Activated CD4-positive, alpha-beta memory T cell treated with anti-CD3 and anti-CD28 coated beads, Interleukin-2, amount 10 ng/mL, durations not matched to agents 7 days and 5 days (primary cell): ENCODE measurements around the gene CDK6. TPM values are rescaled to one million over a fixed set of nuclear protein-coding genes. Genes with fewer than 3 reads are reported as not detected.

Source experiments
- CTCF ChIA-PET: fragments of 350-600 bp; sonication (Branson Sonifier 250); formaldehyde crosslinking; loops from one replicate; lab custom pipeline; 2021; ENCODE audit warnings: antibody characterized with exemption, inconsistent platforms; lab: Charles Lee
- POLR2A ChIA-PET: fragments of 350-600 bp; sonication (Branson Sonifier 250); formaldehyde crosslinking; loops from one replicate; lab custom pipeline; 2021; ENCODE audit warnings: antibody characterized with exemption; lab: Charles Lee
- DNase-seq: peaks from one replicate; pipeline ENCODE4 v3.0.0-alpha.2; 2020
- H3K27ac Mint-ChIP-seq: one replicate; pipeline ENCODE4 v1.8.0; 2021; ENCODE audit warnings: mild to moderate bottlenecking, mixed read lengths
- H3K27me3 Mint-ChIP-seq: one replicate; pipeline ENCODE4 v1.8.0; 2021; ENCODE audit warnings: mixed read lengths
- H3K36me3 Mint-ChIP-seq: one replicate; pipeline ENCODE4 v1.8.0; 2021; ENCODE audit warnings: low read depth, mixed read lengths
- H3K4me1 Mint-ChIP-seq: one replicate; pipeline ENCODE4 v1.8.0; 2021; ENCODE audit warnings: mixed read lengths
- H3K4me3 Mint-ChIP-seq: one replicate; pipeline ENCODE4 v1.8.0; 2021; ENCODE audit warnings: mild to moderate bottlenecking, mixed read lengths
- H3K9me3 Mint-ChIP-seq: one replicate; pipeline ENCODE4 v1.8.0; 2021; ENCODE audit warnings: mixed read lengths
- total RNA-seq, 2 experiments: library from RNA; stranded (reverse); gene quantifications; one replicate each; pipeline ENCODE4 v1.2.3, GENCODE V29; 2021

Gene CDK6
- total RNA-seq, 2 experiments from 2014 or later: 105 TPM

DNA sequence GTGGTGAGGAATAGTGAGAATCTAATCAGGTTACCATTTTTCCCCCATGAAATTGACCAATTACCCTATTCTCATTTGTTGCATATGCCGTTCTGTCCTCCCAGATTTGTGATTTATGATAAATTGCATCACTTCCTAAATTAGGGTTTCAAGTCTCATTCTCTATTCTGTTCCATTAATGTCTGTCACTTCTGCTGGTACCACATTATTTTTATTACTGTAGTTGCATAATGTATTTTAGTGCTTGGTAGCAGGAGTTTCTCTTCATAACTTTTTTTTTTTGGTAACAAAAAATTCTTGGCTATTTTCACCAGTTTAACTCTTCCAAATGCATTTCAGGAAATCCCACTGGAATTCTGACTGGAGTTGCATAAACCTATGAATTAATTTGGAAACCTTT, 202.2 kb downstream of the CDK6 start:
- peak overlapping the region; percentile 16 for H3K4me3 Mint-ChIP-seq
- H3K4me1 Mint-ChIP-seq: peaks cover 78% of the 10 kb centered on the region
- POLR2A ChIA-PET: interaction anchor here (1.0 to 4.2 kb wide), 6 partner anchors 8 to 199 kb away, joined by 5 to 34 read pairs (median 10); no protein-coding TSS in a partner anchor
- no peak for DNase-seq
- H3K9me3 Mint-ChIP-seq: peaks cover 4% of the 10 kb centered on the region
- H3K36me3 Mint-ChIP-seq: peaks cover 44% of the 10 kb centered on the region
- H3K27ac Mint-ChIP-seq: peak overlapping the region; percentile 79
- CTCF ChIA-PET: interaction anchor here (0.5 to 1.9 kb wide), 4 partner anchors 12 to 199 kb away, joined by 3 to 8 read pairs (median 4); no protein-coding TSS in a partner anchor
- no peaks in the 10 kb centered on the region for H3K27me3 Mint-ChIP-seq

DNA sequence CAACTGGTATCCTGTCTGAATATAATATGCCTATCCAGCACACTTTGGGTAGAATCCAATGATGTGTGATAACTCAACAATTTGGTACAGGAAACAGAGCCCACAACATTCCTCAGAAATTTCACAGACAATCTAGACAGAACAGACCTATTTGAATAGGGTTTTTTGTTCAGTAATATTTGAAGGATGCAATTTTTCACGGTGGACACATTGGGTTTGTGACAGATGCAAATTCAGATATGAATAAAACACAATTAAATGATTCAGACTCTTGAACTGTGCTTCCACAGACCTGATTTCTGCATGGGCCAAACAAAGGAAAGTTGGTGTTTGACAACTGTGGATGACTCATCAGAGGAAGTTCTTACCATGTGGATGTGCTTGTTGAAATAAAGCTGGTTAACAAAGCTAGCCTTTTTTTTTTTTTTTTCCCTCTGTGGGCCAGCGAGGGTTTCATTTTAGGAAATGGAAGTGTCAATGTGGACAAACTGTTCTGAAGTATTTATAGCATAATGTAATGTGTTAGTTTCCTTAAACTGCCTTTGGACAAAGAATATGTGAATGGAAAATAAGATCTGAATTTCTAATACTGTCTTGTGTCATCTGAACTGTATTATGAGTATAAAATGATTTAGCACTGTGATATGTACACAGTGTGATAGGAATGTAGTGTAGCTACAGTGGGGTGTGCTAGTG, 203.0 kb downstream of the CDK6 start:
- H3K27me3 Mint-ChIP-seq: no peaks in the 10 kb centered on the region
- peaks cover 10% of the 10 kb centered on the region for H3K9me3 Mint-ChIP-seq
- ChIA-PET POLR2A (interaction anchor here (0.7 to 4.2 kb wide), 15 partner anchors 9 to 202 kb away, joined by 3 to 34 read pairs (median 7); no protein-coding TSS in a partner anchor), CTCF (interaction anchor here (0.5 to 2.5 kb wide), 8 partner anchors 8 to 199 kb away, joined by 3 to 10 read pairs (median 4); partner anchors contain the start of genes PEX1 and RBM48)
- peak overlapping the region; percentile 16 for H3K4me3 Mint-ChIP-seq
- H3K36me3 Mint-ChIP-seq: peaks cover 46% of the 10 kb centered on the region
- H3K27ac Mint-ChIP-seq: peak overlapping the region; percentile 80
- H3K4me1 Mint-ChIP-seq: peaks cover 78% of the 10 kb centered on the region
- DNase-seq: no peak

DNA sequence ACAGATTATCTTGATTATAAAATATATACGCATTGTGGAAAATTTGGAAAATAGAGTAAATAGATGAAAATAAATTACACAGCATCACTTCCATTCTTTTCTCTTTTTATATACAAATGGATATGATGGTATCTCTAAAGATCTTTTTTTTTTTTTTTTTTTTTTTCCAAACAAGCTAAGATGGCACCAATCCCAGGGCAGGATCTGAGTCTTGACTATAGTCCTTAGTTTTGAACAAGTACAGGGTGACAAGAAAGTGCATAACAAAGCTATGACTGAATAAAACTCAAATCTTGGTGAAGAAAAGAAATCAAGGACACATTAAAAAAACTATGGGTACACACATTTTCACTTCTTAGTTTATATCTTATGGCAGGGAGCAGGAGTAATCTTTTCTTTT, 203.6 kb downstream of the CDK6 start:
- POLR2A ChIA-PET: interaction anchor here (0.7 to 4.2 kb wide), 13 partner anchors 9 to 202 kb away, joined by 3 to 34 read pairs (median 9); partner anchors contain the start of genes PEX1 and RBM48
- H3K9me3 Mint-ChIP-seq: peaks cover 14% of the 10 kb centered on the region
- no peak for DNase-seq

DNA sequence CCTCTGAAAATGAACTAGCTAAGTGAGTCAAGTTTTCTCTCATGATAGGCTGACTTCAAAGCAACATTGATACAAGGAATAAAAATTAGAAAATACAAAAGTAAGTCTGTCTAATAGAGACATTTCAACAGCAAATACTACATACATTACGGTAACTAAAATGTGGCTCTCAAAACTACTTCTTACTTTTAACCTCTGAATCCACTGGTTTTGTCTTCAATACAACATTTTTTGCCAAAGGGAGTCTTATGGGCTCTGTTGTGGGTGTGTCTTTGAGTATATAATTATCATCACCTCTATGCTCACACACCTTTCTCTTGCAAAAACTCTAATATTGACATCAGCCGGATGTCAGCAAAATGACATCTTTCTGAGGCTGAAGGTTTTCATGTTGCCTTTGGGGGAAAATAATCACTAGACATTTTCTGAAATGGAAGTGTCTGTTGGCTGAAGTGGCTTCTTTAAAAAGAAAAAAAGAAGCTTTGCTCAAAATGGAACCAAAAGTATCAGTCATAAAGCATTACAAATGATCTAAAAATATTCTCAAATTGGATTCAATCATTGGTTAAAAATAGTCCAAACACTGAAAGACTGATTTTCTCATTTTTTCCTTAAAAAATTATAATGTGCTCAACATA, 204.4 kb downstream of the CDK6 start:
- H3K4me1 Mint-ChIP-seq: peaks cover 80% of the 10 kb centered on the region
- H3K4me3 Mint-ChIP-seq: peak overlapping the region; percentile 50
- ChIA-PET CTCF (interaction anchor here (0.5 to 2.5 kb wide), 5 partner anchors 11 to 201 kb away, joined by 3 to 10 read pairs (median 3); no protein-coding TSS in a partner anchor), POLR2A (interaction anchor here (0.7 to 4.2 kb wide), 17 partner anchors 8 to 486 kb away, joined by 3 to 34 read pairs (median 5); partner anchors contain the start of genes CDK6, PEX1, RBM48 and SAMD9)
- H3K9me3 Mint-ChIP-seq: peaks cover 14% of the 10 kb centered on the region
- H3K27me3 Mint-ChIP-seq: no peaks in the 10 kb centered on the region
- peaks cover 55% of the 10 kb centered on the region for H3K36me3 Mint-ChIP-seq
- H3K27ac Mint-ChIP-seq: peak overlapping the region; percentile 85
- DNase-seq: no peak

More for the DNA sequence above, 203.6 kb downstream of the CDK6 start:
- peak overlapping the region; percentile 3 for H3K4me3 Mint-ChIP-seq
- peak overlapping the region; percentile 80 for H3K27ac Mint-ChIP-seq
- H3K4me1 Mint-ChIP-seq: peaks cover 77% of the 10 kb centered on the region
- H3K36me3 Mint-ChIP-seq: peaks cover 49% of the 10 kb centered on the region
- H3K27me3 Mint-ChIP-seq: no peaks in the 10 kb centered on the region
- CTCF ChIA-PET: interaction anchor here (0.5 to 2.5 kb wide), 9 partner anchors 8 to 199 kb away, joined by 3 to 10 read pairs (median 3); partner anchors contain the start of genes PEX1 and RBM48

DNA sequence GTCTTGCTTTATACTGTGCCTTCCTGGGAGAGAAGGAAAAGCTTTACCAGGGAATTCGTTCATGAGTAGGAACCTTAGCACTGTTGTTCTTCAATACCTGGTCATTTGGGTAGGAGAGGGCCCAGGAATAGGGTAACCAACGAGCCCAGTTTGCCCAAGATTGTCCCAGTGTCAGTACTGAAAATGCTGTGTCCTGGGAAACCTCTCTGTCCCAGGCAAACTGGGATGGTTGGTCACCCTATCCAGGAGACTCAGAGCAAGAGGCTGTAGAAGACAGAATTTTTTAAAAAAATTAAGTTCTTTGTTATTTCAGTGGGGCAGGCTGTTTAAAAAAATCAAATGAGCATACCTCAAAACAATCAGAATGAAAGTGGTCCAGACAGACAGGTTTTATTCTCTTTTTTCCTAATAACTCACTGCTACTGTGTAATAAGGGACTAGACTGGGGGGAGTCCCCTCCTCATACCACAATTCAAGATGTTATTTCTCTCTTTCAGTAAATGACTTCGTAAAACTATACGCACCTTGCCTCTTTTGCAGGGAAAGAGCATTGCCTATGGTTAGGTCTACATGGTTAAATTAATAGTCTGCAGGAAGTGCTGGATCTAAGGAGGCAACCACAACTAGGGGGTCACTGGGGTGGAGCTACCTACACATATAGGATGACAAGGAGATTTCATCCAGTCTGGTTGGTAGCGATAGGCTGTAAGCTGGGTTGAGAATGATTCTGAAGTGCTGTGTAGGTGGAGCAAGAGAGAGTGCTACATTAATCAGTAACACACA, 205.1 kb downstream of the CDK6 start:
- DNase-seq: no peak
- Mint-ChIP-seq H3K4me1 (peaks cover 82% of the 10 kb centered on the region), H3K36me3 (peaks cover 61% of the 10 kb centered on the region), H3K4me3 (peak overlapping the region; percentile 50), H3K27me3 (no peaks in the 10 kb centered on the region), H3K9me3 (peaks cover 15% of the 10 kb centered on the region), H3K27ac (peak overlapping the region; percentile 85)
- CTCF ChIA-PET: interaction anchor here (1.1 to 2.5 kb wide), 4 partner anchors 10 to 202 kb away, joined by 3 to 10 read pairs (median 3); no protein-coding TSS in a partner anchor
- POLR2A ChIA-PET: interaction anchor here (0.9 to 4.2 kb wide), 16 partner anchors 10 to 487 kb away, joined by 3 to 34 read pairs (median 4); partner anchors contain the start of genes CDK6 and SAMD9

DNA sequence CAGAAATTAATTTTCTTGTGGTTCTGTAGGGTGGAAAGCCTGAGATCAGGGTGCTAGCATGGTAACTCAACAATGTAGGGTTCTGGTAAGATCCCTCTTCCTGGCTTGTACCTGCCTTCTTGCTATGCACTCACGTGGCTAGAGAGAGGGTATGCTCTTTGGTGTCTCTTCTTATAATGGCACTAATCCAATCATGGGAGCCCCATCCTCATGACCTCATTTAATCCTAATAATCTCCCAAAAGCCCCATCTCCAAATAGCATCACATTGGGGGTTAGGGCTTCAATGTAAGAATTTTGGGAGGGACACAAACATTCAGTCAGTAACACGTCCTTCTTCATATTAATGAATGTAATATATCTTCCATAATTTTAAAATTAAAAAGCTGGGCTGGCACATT, 206.6 kb downstream of the CDK6 start:
- no peaks in the 10 kb centered on the region for H3K27me3 Mint-ChIP-seq
- POLR2A ChIA-PET: interaction anchor here (1.0 to 1.1 kb wide), 3 partner anchors 9 to 203 kb away, joined by 3 read pairs; no protein-coding TSS in a partner anchor
- peaks cover 17% of the 10 kb centered on the region for H3K9me3 Mint-ChIP-seq
- no peak for DNase-seq
- peaks cover 84% of the 10 kb centered on the region for H3K4me1 Mint-ChIP-seq
- no peak overlapping the region for H3K27ac Mint-ChIP-seq
- no peak overlapping the region for H3K4me3 Mint-ChIP-seq
- CTCF ChIA-PET: interaction anchor here (0.6 to 1.4 kb wide), 2 partner anchors 10 to 16 kb away, joined by 3 read pairs; no protein-coding TSS in a partner anchor
- H3K36me3 Mint-ChIP-seq: peaks cover 70% of the 10 kb centered on the region

DNA sequence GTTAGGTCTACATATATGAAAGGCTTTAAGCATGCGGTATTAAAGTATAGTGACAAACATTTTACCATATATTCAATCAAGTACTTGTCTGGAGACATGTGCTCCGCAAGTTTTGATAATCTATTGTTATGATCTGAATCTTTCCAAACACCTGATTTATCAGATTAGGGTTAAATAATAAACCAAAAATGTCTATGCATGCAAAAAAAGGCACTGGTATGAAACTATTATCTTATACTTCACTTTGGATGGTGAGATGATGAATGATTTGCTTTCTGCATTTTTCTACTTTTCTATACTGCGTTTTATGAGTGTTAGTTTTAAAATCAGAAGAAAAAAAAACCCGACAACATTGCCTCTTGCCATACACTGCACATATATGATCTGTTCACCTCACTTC, 208.4 kb downstream of the CDK6 start:
- Mint-ChIP-seq H3K4me1 (peaks cover 86% of the 10 kb centered on the region), H3K4me3 (no peak overlapping the region), H3K9me3 (peaks cover 22% of the 10 kb centered on the region), H3K27me3 (no peaks in the 10 kb centered on the region), H3K36me3 (peaks cover 83% of the 10 kb centered on the region), H3K27ac (no peak overlapping the region)
- no peak for DNase-seq
- ChIA-PET CTCF (no interaction called here), POLR2A (no interaction called here)

DNA sequence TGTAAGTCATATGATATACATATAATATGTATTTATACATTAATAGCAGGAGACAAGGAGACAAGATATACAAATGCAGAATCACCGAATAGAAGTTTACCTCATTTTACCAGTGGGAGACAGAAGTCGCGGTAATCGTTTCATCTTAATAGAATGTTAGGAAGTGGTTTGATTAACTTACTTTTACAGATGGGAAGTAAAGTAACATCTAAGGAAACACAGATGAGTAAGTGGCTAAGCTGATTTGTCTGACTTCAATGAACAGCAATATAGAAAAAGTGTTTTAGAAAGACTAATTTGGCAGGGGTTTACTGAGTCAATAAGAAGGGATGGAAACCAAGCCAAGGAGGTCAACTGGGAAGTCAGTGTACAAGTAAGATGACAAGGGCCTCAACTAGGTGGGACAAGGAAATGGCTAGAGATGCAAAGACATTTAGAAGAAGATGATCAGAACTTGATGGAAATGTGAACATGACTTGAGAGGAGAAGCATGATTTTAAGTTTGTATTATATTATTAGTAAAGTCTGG, 210.0 kb downstream of the CDK6 start:
- ChIA-PET CTCF (interaction anchor here (0.6 to 2.0 kb wide), 3 partner anchors 57 to 207 kb away, joined by 3 to 7 read pairs (median 4); no protein-coding TSS in a partner anchor), POLR2A (interaction anchor here (1.2 to 7.1 kb wide), 6 partner anchors 9 to 206 kb away, joined by 3 to 78 read pairs (median 6); no protein-coding TSS in a partner anchor)
- H3K36me3 Mint-ChIP-seq: peaks cover 87% of the 10 kb centered on the region

DNA sequence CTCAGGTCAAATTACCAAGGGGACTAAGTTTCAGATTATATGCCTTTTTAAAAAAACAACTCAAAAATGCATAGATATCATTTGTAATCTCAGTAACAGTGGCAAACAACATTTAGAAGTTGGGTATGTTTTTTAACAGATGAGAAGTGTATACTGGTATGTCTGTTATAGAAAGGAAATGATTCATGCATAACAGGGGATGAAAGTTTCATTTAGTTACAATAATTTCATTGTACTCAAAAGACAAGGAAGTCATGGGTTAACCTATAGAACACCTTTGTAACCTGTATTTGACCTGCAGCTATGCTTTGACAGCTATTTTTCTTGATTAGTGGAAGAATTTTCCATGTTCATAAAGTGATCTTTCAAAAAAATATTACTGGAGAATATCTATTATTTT, 210.8 kb downstream of the CDK6 start:
- Mint-ChIP-seq H3K27ac (peak overlapping the region; percentile 92), H3K4me1 (peaks cover 88% of the 10 kb centered on the region), H3K27me3 (no peaks in the 10 kb centered on the region), H3K4me3 (peak overlapping the region; percentile 12), H3K9me3 (peaks cover 25% of the 10 kb centered on the region), H3K36me3 (peaks cover 83% of the 10 kb centered on the region)
- CTCF ChIA-PET: interaction anchor here (1.9 to 2.0 kb wide), 2 partner anchors 58 to 207 kb away, joined by 4 to 7 read pairs; no protein-coding TSS in a partner anchor
- no peak for DNase-seq
- POLR2A ChIA-PET: interaction anchor here (0.6 to 7.1 kb wide), 8 partner anchors 10 to 211 kb away, joined by 3 to 78 read pairs (median 6); partner anchors contain the start of gene CDK6

More for the DNA sequence above, 210.0 kb downstream of the CDK6 start:
- H3K9me3 Mint-ChIP-seq: peaks cover 25% of the 10 kb centered on the region
- H3K27me3 Mint-ChIP-seq: no peaks in the 10 kb centered on the region
- no peak overlapping the region for H3K4me3 Mint-ChIP-seq
- H3K27ac Mint-ChIP-seq: peak overlapping the region; percentile 78
- H3K4me1 Mint-ChIP-seq: peaks cover 88% of the 10 kb centered on the region
- DNase-seq: no peak

DNA sequence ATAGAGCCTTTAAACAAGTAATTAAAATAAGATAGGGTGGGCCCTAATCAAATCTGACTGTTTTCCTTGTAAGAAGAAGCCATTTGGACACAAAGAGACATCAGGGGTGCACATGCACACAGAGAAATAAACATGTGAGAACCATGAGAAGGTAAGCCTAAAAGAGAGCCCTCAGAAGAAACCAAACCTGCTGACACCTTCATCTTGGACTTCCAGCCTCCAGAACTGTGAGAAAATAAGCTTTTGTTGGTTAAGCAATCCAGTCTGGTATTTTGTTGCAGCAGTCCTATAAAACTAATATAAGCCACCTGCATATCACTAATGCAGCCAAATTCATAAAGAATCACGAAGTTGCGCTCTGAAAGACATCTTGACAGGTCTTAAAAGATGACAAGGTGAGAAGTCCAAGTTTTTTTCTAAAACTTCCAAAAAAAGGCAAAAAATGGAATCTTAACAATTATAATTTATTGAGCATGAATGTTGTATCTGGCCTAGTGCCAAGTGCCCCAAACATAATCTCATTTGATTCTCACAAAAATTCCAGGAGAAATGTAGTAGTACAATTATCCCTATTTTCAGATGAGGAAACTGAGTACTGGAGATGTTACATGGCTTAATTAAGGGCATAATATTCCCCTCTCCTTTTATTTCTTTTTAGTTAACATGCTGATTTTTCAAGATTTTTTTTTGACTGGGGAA, 211.9 kb downstream of the CDK6 start:
- H3K9me3 Mint-ChIP-seq: peaks cover 21% of the 10 kb centered on the region
- no peak overlapping the region for H3K4me3 Mint-ChIP-seq
- H3K36me3 Mint-ChIP-seq: peaks cover 76% of the 10 kb centered on the region
- POLR2A ChIA-PET: interaction anchor here (1.2 to 7.1 kb wide), 6 partner anchors 8 to 212 kb away, joined by 3 to 78 read pairs (median 6); partner anchors contain the start of gene CDK6
- DNase-seq: no peak
- H3K4me1 Mint-ChIP-seq: peaks cover 81% of the 10 kb centered on the region
- no peaks in the 10 kb centered on the region for H3K27me3 Mint-ChIP-seq
- CTCF ChIA-PET: interaction anchor here (0.8 to 2.0 kb wide), 3 partner anchors 16 to 208 kb away, joined by 3 to 7 read pairs (median 4); no protein-coding TSS in a partner anchor
- H3K27ac Mint-ChIP-seq: peak overlapping the region; percentile 92

DNA sequence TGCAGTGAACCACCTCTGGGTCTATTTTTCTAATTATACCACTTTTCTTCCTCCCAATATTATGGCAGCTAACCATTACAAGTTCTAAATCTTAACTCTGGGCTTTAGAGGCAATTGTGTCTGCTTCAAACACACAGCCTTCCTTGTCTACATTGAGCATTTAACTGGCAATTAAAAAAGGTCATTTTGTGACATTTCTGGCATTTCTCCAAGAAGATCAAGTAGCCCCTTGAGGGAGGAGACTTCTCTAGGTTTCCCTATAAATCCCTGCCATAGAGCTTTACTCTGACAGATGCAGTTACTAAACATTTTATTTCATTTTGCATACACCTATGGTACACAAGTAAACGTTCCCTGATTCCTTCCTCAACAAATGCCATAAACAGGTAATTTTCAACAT, 212.8 kb downstream of the CDK6 start:
- no peak for DNase-seq
- H3K27ac Mint-ChIP-seq: peak overlapping the region; percentile 2
- ChIA-PET POLR2A (interaction anchor here (1.1 to 7.1 kb wide), 4 partner anchors 9 to 494 kb away, joined by 3 to 78 read pairs (median 4); partner anchors contain the start of gene SAMD9), CTCF (interaction anchor here (0.8 kb wide), 1 partner anchor 15 kb away, joined by 3 read pairs; no protein-coding TSS in a partner anchor)
- peaks cover 69% of the 10 kb centered on the region for H3K36me3 Mint-ChIP-seq
- H3K4me1 Mint-ChIP-seq: peaks cover 74% of the 10 kb centered on the region
- H3K9me3 Mint-ChIP-seq: peaks cover 16% of the 10 kb centered on the region
- no peak overlapping the region for H3K4me3 Mint-ChIP-seq
- no peaks in the 10 kb centered on the region for H3K27me3 Mint-ChIP-seq
